CD4-positive, alpha-beta T cell treated with Interleukin-1 beta for 1 hour (primary cell): ENCODE results near the gene UQCC2.
A peak's percentile ranks its signal among the peaks of the same experiment; 100 is the strongest.

Experiments used
- DNase-seq, 2 donors: peaks; one replicate each; pipeline ENCODE4 v3.0.0-alpha.2; 2020 to 2022

Gene UQCC2

GRCh38 chr6:33725222-33725621 lies 13.7 kb upstream of the UQCC2 start:
- DNase-seq = no peak

GRCh38 chr6:33724102-33725023 lies 12.9 kb upstream of the UQCC2 start:
- DNase-seq = no peak

GRCh38 chr6:33723371-33724085 lies 12.0 kb upstream of the UQCC2 start:
- no peak for DNase-seq

GRCh38 chr6:33722103-33722623 lies 10.7 kb upstream of the UQCC2 start:
- no peak for DNase-seq

GRCh38 chr6:33721508-33721907 lies 10.0 kb upstream of the UQCC2 start:
- DNase-seq = no peak

GRCh38 chr6:33720998-33721397 lies 9.5 kb upstream of the UQCC2 start:
- no peak for DNase-seq

- no peak for DNase-seq
These were observed 8.0 kb upstream of the UQCC2 start for GRCh38 chr6:33719326-33719987.

GRCh38 chr6:33718713-33719112 lies 7.2 kb upstream of the UQCC2 start:
- DNase-seq = no peak

GRCh38 chr6:33717934-33718455 lies 6.5 kb upstream of the UQCC2 start:
- DNase-seq = no peak

GRCh38 chr6:33716890-33717632 lies 5.6 kb upstream of the UQCC2 start:
- no peak for DNase-seq

- no peak for DNase-seq
These were observed 4.9 kb upstream of the UQCC2 start for GRCh38 chr6:33716379-33716778.

- no peak for DNase-seq
These were observed 3.0 kb upstream of the UQCC2 start for GRCh38 chr6:33714385-33715040.

GRCh38 chr6:33713786-33714185 lies 2.3 kb upstream of the UQCC2 start:
- DNase-seq = no peak

- no peak for DNase-seq
These were observed 1.4 kb upstream of the UQCC2 start for GRCh38 chr6:33712914-33713313.

GRCh38 chr6:33710296-33711121 lies 991 bp downstream of the UQCC2 start:
- DNase-seq = peak in 1 of 2 donors; percentile 13

GRCh38 chr6:33709605-33710295 lies 1.8 kb downstream of the UQCC2 start:
- DNase-seq = no peak

- DNase-seq = no peak
These were observed 2.8 kb downstream of the UQCC2 start for GRCh38 chr6:33708516-33709204.

GRCh38 chr6:33707771-33708170 lies 3.7 kb downstream of the UQCC2 start:
- no peak for DNase-seq

- DNase-seq = no peak
These were observed 5.4 kb downstream of the UQCC2 start for GRCh38 chr6:33705955-33706725.
